ENCODE data around the gene WWTR1.
A peak's percentile ranks its signal among the peaks of the same experiment; 100 is the strongest.

WWTR1 gene

DNA sequence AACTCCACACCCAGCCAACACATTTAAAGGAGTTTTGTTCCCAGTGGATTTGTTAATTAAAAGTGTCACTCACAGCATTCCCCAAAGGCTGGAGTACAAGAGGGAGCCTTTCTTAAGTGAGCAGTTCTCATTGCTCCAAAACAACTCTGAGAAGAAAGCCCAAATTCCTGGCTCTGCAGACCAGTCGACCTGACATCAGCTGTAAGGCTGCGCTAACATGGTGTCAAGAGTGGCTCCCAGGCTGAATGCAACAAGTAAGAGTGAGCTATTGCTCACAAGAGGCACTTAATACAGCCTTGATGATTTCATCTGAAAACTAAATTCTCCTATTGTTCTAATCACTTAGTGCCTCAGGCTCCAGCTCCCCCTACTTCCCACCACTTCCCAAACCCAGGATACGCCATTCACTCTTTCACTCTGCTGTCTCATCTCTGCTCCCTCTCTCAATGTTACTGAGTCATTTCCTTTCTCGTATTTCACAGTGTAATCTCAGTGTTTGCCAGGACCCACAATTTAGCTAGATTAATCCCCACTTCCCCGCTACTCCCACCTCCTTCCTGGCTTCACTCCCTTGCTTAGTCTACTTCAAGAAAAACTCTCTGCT lies 81.8 kb downstream of the WWTR1 start:
- H3K27ac ChIP-seq, result peak overlapping the region; percentile 92
- peaks cover 11% of the 10 kb centered on the region for H3K36me3 ChIP-seq (replicated peaks)
- DNase-seq, result peak; percentile 92
- H3K27me3 ChIP-seq (replicated peaks), result no peaks in the 10 kb centered on the region
- in situ Hi-C loops (cut with HindIII; ENCODE audit: low pct_ligation_motif_present, low sequenced_read_pairs), result no loop called here
- TF ChIP-seq, protein P1, sequence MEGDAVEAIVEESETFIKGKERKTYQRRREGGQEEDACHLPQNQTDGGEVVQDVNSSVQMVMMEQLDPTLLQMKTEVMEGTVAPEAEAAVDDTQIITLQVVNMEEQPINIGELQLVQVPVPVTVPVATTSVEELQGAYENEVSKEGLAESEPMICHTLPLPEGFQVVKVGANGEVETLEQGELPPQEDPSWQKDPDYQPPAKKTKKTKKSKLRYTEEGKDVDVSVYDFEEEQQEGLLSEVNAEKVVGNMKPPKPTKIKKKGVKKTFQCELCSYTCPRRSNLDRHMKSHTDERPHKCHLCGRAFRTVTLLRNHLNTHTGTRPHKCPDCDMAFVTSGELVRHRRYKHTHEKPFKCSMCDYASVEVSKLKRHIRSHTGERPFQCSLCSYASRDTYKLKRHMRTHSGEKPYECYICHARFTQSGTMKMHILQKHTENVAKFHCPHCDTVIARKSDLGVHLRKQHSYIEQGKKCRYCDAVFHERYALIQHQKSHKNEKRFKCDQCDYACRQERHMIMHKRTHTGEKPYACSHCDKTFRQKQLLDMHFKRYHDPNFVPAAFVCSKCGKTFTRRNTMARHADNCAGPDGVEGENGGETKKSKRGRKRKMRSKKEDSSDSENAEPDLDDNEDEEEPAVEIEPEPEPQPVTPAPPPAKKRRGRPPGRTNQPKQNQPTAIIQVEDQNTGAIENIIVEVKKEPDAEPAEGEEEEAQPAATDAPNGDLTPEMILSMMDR (IDR thresholded peaks at IDR 0.05; ENCODE audit: low read depth, low read length, missing control alignments), result no peak
- H3K4me3 ChIP-seq (ENCODE audit: low read depth, low read length), result no peak overlapping the region

GRCh38 chr3:149575213-149575960 lies 82.4 kb downstream of the WWTR1 start:
- Histone ChIP-seq H3K4me3 (ENCODE audit: low read depth, low read length) (no peak overlapping the region), H3K27me3 (replicated peaks) (no peaks in the 10 kb centered on the region), H3K27ac (peak overlapping the region; percentile 92), H3K36me3 (replicated peaks) (peaks cover 15% of the 10 kb centered on the region)
- TF ChIP-seq, protein P1 (IDR thresholded peaks at IDR 0.05; ENCODE audit: low read depth, low read length, missing control alignments), result no peak
- peak; percentile 85 for DNase-seq
- in situ Hi-C loops (cut with HindIII; ENCODE audit: low pct_ligation_motif_present, low sequenced_read_pairs), result no loop called here

DNA sequence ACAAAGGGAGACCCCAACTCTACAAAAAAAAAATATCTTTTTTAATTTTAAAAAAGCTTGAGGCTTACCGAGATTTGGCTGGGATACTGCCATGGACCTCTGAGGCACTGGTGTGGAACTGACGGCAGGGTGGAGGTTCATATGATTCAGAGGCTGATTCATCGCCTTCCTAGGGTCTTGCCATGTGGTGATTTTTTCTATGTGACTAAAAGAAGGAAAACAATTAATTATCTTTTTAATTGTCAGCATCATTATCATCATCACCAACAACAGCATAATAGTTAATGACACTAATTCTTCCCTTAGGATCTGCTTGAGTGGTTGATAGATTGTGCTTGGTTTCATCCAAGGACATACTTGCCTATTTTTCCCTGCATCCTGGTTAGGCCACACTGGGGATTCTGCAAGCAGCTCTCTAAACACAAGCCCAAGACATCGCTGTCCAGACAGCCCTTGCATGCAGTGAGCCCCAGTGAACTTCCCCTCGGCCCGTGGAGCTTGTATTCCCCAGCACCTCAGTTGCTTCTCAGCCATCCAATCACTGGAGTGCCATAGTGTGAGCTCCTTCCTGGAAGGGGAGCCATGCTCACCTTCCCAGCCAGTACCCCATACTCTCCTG lies 84.9 kb downstream of the WWTR1 start:
- H3K36me3 ChIP-seq (replicated peaks), result peaks cover 23% of the 10 kb centered on the region
- TF ChIP-seq, protein P1 (IDR thresholded peaks at IDR 0.05; ENCODE audit: low read depth, low read length, missing control alignments), result no peak
- H3K4me3 ChIP-seq (ENCODE audit: low read depth, low read length), result no peak overlapping the region
- peak; percentile 74 for DNase-seq
- no peaks in the 10 kb centered on the region for H3K27me3 ChIP-seq (replicated peaks)
- H3K27ac ChIP-seq, result peak overlapping the region; percentile 61
- in situ Hi-C loops (cut with HindIII; ENCODE audit: low pct_ligation_motif_present, low sequenced_read_pairs), result no loop called here

DNA sequence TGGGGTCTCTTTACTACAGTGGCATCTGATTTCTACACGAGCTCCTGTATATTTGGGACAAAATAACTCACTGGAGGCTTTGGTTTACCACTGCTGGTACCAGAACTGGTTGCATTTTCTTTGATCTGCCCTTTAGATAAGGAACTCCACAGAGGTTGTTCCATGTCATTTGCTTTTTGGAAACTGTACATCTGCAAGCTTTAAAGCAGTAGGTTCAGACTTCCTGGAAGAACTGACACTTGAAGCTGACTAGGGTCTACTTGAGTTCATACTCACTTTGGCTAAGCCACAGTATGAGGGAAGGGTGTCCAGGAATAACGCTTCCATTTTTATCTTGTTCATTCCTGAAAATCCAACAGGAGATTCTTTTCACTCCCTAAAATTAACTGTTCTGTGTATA lies 86.4 kb downstream of the WWTR1 start:
- Histone ChIP-seq H3K4me3 (ENCODE audit: low read depth, low read length) (no peak overlapping the region), H3K27ac (no peak overlapping the region), H3K36me3 (replicated peaks) (peaks cover 26% of the 10 kb centered on the region), H3K27me3 (replicated peaks) (no peaks in the 10 kb centered on the region)
- TF ChIP-seq, protein P1 (IDR thresholded peaks at IDR 0.05; ENCODE audit: low read depth, low read length, missing control alignments), result no peak
- DNase-seq, result no peak
- in situ Hi-C loops (cut with HindIII; ENCODE audit: low pct_ligation_motif_present, low sequenced_read_pairs), result no loop called here

- H3K27ac ChIP-seq, result no peak overlapping the region
- in situ Hi-C loops (cut with HindIII; ENCODE audit: low pct_ligation_motif_present, low sequenced_read_pairs), result no loop called here
- H3K36me3 ChIP-seq (replicated peaks), result peaks cover 26% of the 10 kb centered on the region
- no peaks in the 10 kb centered on the region for H3K27me3 ChIP-seq (replicated peaks)
- DNase-seq, result no peak
- H3K4me3 ChIP-seq (ENCODE audit: low read depth, low read length), result no peak overlapping the region
- TF ChIP-seq, protein P1 (IDR thresholded peaks at IDR 0.05; ENCODE audit: low read depth, low read length, missing control alignments), result no peak
Measured at GRCh38 chr3:149570016-149570415, 87.8 kb downstream of the WWTR1 start.

All from brain microvascular endothelial cell (primary cell).